HG02623 (cell line): ENCODE results near the gene PPP1R9A.
"Not testable (repeated sequence)": the region's sequence is repeated elsewhere in the genome, so short reads cannot be mapped to it uniquely, and the experiment has no call there.

Experiments
- ATAC-seq: cut with Tn5 transposase; IDR thresholded peaks from one replicate; pipeline ENCODE4 v1.9.1; 2021; ENCODE audit warnings: moderate library complexity; ENCODE audit not compliant: unreplicated experiment

Gene PPP1R9A

GRCh38 chr7:94972296-94972695, 64.9 kb downstream of the PPP1R9A start:
- ATAC-seq, result no peak

- ATAC-seq, result no peak
These were observed 66.5 kb downstream of the PPP1R9A start for GRCh38 chr7:94973844-94974243.

- ATAC-seq, result no peak
These were observed 67.0 kb downstream of the PPP1R9A start for GRCh38 chr7:94974423-94974822.

GRCh38 chr7:94975336-94975735, 67.9 kb downstream of the PPP1R9A start:
- ATAC-seq, result no peak

- ATAC-seq, result no peak
These were observed 73.2 kb downstream of the PPP1R9A start for GRCh38 chr7:94980418-94981142.

- ATAC-seq, result no peak
These were observed 88.5 kb downstream of the PPP1R9A start for GRCh38 chr7:94995921-94996320.

- no peak for ATAC-seq
These were observed 89.0 kb downstream of the PPP1R9A start for GRCh38 chr7:94996369-94996768.

- no peak for ATAC-seq
These were observed 90.2 kb downstream of the PPP1R9A start for GRCh38 chr7:94997547-94997946.

GRCh38 chr7:94998266-94999068, 91.1 kb downstream of the PPP1R9A start:
- ATAC-seq, result no peak

- ATAC-seq, result no peak
These were observed 91.6 kb downstream of the PPP1R9A start for GRCh38 chr7:94999069-94999351.

GRCh38 chr7:94999601-95000000, 92.2 kb downstream of the PPP1R9A start:
- not testable (repeated sequence) for ATAC-seq

GRCh38 chr7:95001258-95001657, 93.9 kb downstream of the PPP1R9A start:
- no peak for ATAC-seq

- no peak for ATAC-seq
These were observed 94.6 kb downstream of the PPP1R9A start for GRCh38 chr7:95001815-95002561.

GRCh38 chr7:95002775-95003174, 95.4 kb downstream of the PPP1R9A start:
- ATAC-seq, result no peak

GRCh38 chr7:95004618-95005247, 97.3 kb downstream of the PPP1R9A start:
- no peak for ATAC-seq

GRCh38 chr7:95006010-95006409, 98.6 kb downstream of the PPP1R9A start:
- ATAC-seq, result no peak

GRCh38 chr7:95008773-95009172, 101.4 kb downstream of the PPP1R9A start:
- ATAC-seq, result not testable (repeated sequence)

GRCh38 chr7:95011146-95011928, 103.9 kb downstream of the PPP1R9A start:
- no peak for ATAC-seq

- no peak for ATAC-seq
These were observed 104.6 kb downstream of the PPP1R9A start for GRCh38 chr7:95011995-95012394.

GRCh38 chr7:95018021-95018420, 110.6 kb downstream of the PPP1R9A start:
- no peak for ATAC-seq

- ATAC-seq, result no peak
These were observed 118.6 kb downstream of the PPP1R9A start for GRCh38 chr7:95026018-95026417.
